Activated CD4-positive, CD25-positive, alpha-beta regulatory T cell (primary cell): ENCODE results near the gene FAM13A.

Experiments
- DNase-seq, 4 experiments: peaks; one replicate each; lab custom pipeline; 2025; lab: John Stamatoyannopoulos, UW

The FAM13A gene

DNA sequence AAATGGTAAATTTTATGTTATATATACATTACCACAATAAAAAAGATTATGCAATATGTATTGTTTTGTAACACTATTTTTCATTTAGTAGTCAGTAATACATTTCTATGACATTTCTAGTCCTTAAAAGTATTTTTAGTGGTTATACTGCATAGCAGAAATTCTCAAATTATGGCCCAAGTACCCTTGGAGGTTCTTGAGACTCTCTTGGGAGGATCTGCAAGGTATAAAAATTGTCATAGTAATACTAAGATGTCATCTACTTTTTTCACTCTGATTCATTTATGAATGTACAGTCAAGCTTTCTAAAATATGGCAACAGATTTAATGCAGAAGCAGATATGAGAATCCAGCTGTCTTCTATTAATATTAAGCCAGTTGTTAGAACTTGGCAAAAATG, 220.8 kb downstream of the FAM13A start:
- no peak for DNase-seq

DNA sequence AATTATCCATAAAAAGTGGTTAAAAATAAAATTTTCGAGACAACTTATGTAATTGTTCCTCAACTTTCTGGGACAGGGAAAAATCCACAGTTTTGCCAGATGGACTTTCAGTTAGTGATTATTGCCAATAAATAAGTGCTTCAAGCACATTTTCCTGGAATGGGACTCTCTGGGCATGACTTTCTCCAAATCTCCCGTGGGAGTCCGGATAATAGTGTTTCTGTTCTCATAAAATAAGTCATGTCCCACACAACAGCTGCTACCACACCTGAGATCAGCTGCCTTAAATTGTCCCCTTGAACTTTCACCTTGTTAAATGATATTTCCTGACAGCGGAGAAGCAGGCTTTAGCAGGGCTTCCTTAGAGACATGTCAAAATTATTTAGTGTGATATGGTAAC, 226.0 kb downstream of the FAM13A start:
- no peak for DNase-seq

- DNase-seq, result no peak
Measured at GRCh38 chr4:88830598-88830997, 226.4 kb downstream of the FAM13A start.

- DNase-seq, result no peak
Measured at GRCh38 chr4:88828842-88829571, 228.0 kb downstream of the FAM13A start.

GRCh38 chr4:88827442-88827841, 229.5 kb downstream of the FAM13A start:
- no peak for DNase-seq

DNA sequence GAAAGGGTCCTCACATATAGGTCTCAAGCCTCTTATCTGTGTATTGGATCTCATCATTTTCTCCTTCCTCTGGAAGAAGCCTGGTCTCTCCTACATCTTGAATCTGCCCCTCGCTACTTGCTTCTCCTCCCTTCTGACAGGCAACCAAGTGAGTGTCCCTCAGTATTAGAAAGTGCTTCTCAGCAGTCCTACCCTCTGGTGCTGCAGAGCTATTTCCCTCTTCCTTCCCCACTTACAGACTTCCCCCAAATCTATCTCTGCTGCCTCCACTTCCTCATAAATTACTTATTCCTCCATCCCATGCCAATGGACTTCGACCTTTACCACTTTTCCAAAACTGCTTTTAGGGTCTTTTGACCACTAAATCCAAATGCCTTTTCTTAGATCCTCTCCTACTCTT, 230.2 kb downstream of the FAM13A start:
- DNase-seq, result no peak

- no peak for DNase-seq
Measured at GRCh38 chr4:88825931-88826330, 231.1 kb downstream of the FAM13A start.

GRCh38 chr4:88823058-88823919, 233.7 kb downstream of the FAM13A start:
- DNase-seq, result peak in 3 of 4 experiments; percentile 10 to 36 (median 23)

GRCh38 chr4:88822034-88822789, 234.8 kb downstream of the FAM13A start:
- DNase-seq, result no peak

- no peak for DNase-seq
Measured at GRCh38 chr4:88821522-88821921, 235.5 kb downstream of the FAM13A start.

DNA sequence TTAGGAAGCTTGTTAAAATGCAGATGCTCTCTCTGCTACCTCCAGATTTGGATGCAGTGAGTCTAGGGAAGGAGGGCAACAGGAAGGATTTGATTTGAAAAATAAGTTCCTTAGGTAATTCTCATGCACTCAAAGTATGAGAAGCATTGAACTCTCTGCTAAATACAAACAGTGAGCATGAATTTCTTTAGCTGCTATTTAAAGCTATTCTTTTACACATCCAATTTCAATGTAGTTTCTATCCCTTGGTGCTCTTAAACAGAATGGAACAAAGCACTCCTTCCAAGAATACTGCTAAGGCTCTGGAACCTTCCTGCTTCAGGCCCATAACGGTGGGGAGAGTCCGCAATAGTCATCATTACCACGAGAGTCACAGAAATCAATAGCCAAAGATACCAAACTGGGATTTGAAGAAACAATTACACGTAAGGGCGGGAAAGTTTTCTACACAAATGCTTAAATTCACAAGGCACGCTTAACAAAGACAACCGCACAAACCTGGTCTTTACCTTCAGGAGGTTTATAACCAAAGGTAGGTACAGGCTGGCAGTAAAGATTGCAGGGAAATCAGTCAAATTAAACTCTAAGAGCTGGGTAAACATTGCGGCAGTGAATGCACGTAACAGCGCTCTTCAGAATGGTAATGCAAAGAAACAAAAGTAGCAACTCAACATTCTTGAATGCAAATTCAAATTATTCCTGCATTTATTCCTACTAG, 236.1 kb downstream of the FAM13A start:
- DNase-seq, result no peak

GRCh38 chr4:88819818-88820697, 236.9 kb downstream of the FAM13A start:
- DNase-seq, result no peak

GRCh38 chr4:88818631-88819470, 238.1 kb downstream of the FAM13A start:
- DNase-seq, result peak in 3 of 4 experiments; percentile 2 to 12 (median 2)

DNA sequence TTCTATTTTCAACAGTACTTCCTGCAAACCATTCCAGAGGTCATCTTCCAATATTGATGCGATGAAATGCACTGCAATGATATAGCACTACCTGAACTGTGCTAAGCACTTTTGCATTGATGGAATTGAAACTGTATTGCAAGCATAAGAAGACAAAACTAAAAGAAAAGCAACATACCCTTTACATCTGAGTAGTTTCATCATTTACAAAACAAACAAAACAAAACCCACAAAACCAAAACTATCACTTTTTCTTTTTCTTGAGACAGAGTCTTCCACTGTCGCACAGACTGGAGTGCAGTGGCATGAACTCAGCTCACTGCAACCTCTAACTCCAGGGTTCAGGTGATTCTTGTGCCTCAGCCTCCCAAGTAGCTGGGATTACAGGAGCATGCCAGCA, 239.2 kb downstream of the FAM13A start:
- no peak for DNase-seq

GRCh38 chr4:88816360-88816759, 240.6 kb downstream of the FAM13A start:
- DNase-seq, result no peak

DNA sequence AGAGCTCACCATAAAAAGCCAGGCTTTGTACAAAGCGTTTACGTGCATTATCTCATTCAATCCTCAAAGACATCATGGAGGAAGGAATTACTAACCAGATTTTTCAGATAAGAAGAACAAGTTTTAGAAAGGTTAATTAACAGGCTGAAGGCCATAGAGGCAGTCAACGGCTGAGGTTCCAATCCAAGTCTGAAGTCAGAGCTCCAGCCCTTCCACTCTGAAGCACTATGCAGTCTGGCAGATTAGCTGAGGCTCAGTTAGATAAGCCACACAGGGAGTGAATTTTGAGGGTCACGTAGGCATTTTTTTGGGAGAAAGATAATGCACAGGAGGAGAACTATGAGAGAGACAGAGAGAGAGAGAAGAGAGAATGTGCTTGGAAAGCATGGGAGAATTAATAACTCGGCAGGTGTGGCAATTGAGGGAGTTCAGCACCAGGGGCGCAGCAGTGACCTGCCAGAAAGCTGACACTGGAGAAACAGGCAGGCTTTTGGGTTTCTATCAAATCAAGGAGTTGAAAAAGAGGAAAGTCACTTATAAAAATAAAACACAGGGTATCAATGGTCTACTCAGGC, 242.9 kb downstream of the FAM13A start:
- DNase-seq, result no peak

DNA sequence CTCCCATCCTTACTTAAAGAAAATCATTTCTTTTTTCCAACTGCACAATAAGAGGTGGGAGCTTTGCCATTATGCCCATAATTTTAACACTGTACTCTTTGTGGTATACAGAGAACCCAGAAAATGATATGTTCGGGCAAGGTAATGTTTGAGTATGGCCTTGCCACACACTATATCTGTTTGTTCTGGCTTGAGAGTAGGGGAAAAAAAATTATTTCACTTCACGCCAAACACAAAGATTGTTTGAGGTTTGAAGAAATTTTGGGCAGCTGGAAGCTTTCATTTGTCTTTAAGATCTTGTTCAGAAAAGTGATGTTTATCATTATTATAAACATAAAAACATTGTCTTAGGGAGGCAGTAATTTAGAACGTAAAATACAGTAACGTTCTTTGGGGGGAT, 244.0 kb downstream of the FAM13A start:
- no peak for DNase-seq

GRCh38 chr4:88812420-88812819, 244.6 kb downstream of the FAM13A start:
- no peak for DNase-seq

DNA sequence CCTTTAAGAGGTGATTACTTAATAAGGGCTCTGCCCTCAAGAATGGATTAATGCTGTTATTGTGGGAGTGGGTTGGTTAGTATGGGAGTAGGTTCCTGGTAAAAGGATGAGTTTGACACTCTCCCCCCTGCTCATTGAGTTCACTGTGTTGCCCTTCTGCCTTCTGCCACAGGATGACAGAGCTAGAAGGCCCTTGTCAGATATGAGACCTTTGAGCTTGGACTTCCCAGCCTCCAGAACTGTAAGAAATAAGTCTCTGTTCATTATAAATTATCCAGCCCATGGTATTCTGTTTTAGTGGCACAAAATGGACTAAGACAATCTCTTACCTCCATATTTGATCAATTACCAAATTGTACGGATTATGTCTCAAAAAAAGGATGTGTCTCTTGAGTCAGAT, 245.1 kb downstream of the FAM13A start:
- no peak for DNase-seq

GRCh38 chr4:88810325-88810724, 246.7 kb downstream of the FAM13A start:
- DNase-seq, result no peak
